Left lung (tissue), 10 donors: Measurements from ENCODE around the gene RPGR. TPM values are rescaled to one million over a fixed set of nuclear protein-coding genes. Genes with fewer than 3 reads are reported as not detected.

Experiments used
- ATAC-seq: fragments of 200-7000 bp; cut with Tn5 transposase; one replicate; pipeline ENCODE4 v1.9.1; 2020; ENCODE audit warnings: moderate library complexity
- DNase-seq, 4 donors: peaks; one replicate each; pipeline ENCODE4 v3.0.0-alpha.2; 2013 to 2020
- H3K27ac ChIP-seq, 2 donors: fragments of 200-600 bp; sonication (generic) in 1 of 2; one replicate each; pipeline versions ENCODE4 v1.5.0 to v1.8.0; 2020 to 2021
- H3K27me3 ChIP-seq, 2 donors: fragments of 200-600 bp; sonication (generic) in 1 of 2; one replicate each; pipeline versions ENCODE4 v1.5.0 to v1.8.0; 2020 to 2021
- H3K36me3 ChIP-seq, 2 donors: fragments of 200-600 bp; sonication (generic) in 1 of 2; one replicate each; pipeline versions ENCODE4 v1.5.0 to v1.8.0; 2020 to 2021
- H3K4me1 ChIP-seq, 2 donors: fragments of 200-600 bp; one replicate each; pipeline ENCODE4 v1.8.0; 2021
- H3K4me3 ChIP-seq, 2 donors: fragments of 200-600 bp; sonication (generic) in 1 of 2; one replicate each; pipeline versions ENCODE4 v1.5.0 to v1.8.0; 2020 to 2021; ENCODE audit warnings: mild to moderate bottlenecking in 1 of 2
- H3K9me3 ChIP-seq, 2 donors: fragments of 200-600 bp; sonication (generic) in 1 of 2; one replicate each; pipeline versions ENCODE4 v1.5.0 to v1.8.0; 2020 to 2021
- intact Hi-C, 2 donors: fragments of 100-400 bp; cut with DNase I; formaldehyde crosslinking; loops; one replicate each; pipeline versions ENCODE4 v1.11.2 to v1.14.2; 2022
- polyA plus RNA-seq, 6 donors: library from polyadenylated mRNA; unstranded; fragments of 120-200 nt; gene quantifications; one replicate each; pipeline ENCODE4 v1.2.1, GENCODE V29; 2013; ENCODE audit not compliant: insufficient read length in 6 of 6
- total RNA-seq, 2 donors: library from RNA; stranded (reverse); fragmentation: NEBNext Ultra II Directional; extraction: Animal tissue kit (Norgen Biotek cat#: 25700); gene quantifications; one replicate each; pipeline ENCODE4 v1.2.1, GENCODE V29; 2021
- TF ChIP-seq, protein P1 (sequence below), 2 donors: fragments of 200-600 bp; sonication (generic) in 1 of 2; IDR thresholded peaks; one replicate each; pipeline versions ENCODE4 v1.5.0 to v1.8.0; 2021; ENCODE audit warnings: antibody characterized with exemption in 2 of 2
- donor health status: DM: no; HTN: yes; CAD: no.
- donor health status: DM: no; HTN: no; CAD: no.

The RPGR gene
- total and polyA plus RNA-seq, 8 donors: 10.6 to 26.2 (median 19.7) TPM

DNA sequence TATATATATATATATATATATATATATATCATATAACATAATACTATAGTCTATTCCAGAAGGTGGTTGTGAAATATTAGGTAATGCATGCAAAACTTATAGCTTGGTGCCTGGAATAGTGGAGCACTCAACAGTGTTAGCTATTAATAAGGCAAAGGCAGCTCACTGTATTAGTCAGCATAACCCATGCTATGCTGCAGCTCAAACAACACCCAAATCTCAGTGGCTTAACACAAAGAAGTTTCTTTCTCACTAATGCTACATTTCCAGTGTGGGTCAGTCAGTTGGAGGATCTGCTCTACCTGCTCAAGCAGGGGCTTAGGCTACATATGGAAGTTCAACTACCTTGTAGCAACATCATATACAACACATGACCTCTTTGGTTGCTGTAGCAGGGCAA lies 5.2 kb upstream of the RPGR start:
- no peaks in the 10 kb centered on the region for H3K9me3 ChIP-seq
- ATAC-seq: no peak
- H3K36me3 ChIP-seq: no peaks in the 10 kb centered on the region
- H3K27me3 ChIP-seq: no peaks in the 10 kb centered on the region
- no peak for DNase-seq
- intact Hi-C loops: no loop called here
- H3K4me1 ChIP-seq: no peaks in the 10 kb centered on the region
- TF ChIP-seq, protein P1, sequence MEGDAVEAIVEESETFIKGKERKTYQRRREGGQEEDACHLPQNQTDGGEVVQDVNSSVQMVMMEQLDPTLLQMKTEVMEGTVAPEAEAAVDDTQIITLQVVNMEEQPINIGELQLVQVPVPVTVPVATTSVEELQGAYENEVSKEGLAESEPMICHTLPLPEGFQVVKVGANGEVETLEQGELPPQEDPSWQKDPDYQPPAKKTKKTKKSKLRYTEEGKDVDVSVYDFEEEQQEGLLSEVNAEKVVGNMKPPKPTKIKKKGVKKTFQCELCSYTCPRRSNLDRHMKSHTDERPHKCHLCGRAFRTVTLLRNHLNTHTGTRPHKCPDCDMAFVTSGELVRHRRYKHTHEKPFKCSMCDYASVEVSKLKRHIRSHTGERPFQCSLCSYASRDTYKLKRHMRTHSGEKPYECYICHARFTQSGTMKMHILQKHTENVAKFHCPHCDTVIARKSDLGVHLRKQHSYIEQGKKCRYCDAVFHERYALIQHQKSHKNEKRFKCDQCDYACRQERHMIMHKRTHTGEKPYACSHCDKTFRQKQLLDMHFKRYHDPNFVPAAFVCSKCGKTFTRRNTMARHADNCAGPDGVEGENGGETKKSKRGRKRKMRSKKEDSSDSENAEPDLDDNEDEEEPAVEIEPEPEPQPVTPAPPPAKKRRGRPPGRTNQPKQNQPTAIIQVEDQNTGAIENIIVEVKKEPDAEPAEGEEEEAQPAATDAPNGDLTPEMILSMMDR (IDR thresholded peaks at IDR 0.05): no peak
- no peak overlapping the region for H3K4me3 ChIP-seq
- no peak overlapping the region for H3K27ac ChIP-seq

DNA sequence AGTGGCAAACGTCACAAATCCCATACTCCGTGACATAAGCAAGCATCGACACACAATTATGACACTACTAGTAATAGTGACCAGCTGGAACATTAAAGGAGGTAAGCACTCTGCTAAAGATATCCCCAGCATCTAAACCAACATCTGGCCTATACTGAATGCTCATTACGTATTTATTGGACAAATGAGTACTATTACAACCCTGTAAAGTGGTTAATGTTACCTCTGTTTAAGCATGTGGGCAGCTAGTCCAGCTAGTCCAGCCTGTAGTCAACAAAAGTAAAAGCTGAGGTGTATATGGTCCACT lies 419 bp upstream of the RPGR start:
- no peaks in the 10 kb centered on the region for H3K27me3 ChIP-seq
- intact Hi-C loops: no loop called here

DNA sequence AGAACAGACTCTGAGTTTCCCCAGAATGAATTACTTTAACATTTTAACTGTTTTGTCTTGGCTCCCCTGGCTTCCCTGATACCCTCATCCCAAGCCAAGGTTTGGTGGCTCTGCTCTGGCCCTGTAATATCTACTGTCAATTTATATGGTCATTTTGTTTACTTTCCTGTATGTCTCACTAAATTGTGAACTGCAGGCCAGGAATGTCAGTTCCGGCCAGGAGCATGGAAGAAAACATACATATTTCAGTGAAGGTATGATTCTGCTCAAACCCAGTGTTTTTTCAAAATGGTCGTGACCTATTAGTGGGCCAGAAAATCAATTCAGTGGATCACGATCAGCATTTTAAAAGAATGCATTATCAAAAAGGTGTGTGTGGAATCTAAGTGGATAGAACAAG lies 1.2 kb downstream of the RPGR start:
- DNase-seq: no peak
- TF ChIP-seq, protein P1 (IDR thresholded peaks at IDR 0.05): no peak
- no peak for ATAC-seq

More for the DNA sequence above, 419 bp upstream of the RPGR start:
- TF ChIP-seq, protein P1 (IDR thresholded peaks at IDR 0.05): peak in 1 of 2 donors; percentile 5
- DNase-seq (no peak), ATAC-seq (no peak)
- Histone ChIP-seq H3K4me1 (no peaks in the 10 kb centered on the region), H3K36me3 (no peaks in the 10 kb centered on the region), H3K27ac (peak overlapping the region in 1 of 2 donors; percentile 96), H3K9me3 (no peaks in the 10 kb centered on the region), H3K4me3 (peak overlapping the region in 1 of 2 donors; percentile 55)

DNA sequence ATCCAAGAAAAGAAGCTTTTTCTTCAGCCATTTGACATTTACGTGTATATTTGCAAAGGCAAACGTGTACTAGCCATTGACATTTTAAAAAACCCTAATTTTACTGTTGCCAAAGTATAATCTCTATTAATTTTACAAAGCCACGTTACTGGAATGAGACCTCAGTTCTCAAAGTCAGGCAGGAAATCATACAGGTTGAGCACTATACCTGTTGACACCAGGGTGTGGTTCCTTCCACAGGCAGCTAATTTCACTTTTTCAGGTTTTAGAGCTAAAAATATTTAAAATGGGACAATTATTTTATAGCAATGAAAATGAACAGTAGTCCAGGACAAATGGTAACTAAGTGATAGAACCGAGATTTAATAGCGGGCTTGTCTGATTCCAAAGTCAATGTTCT lies 6.5 kb downstream of the RPGR start:
- no peaks in the 10 kb centered on the region for H3K4me1 ChIP-seq
- DNase-seq: no peak
- TF ChIP-seq, protein P1 (IDR thresholded peaks at IDR 0.05): no peak
- H3K4me3 ChIP-seq: no peak overlapping the region
- no peak overlapping the region for H3K27ac ChIP-seq
- no peaks in the 10 kb centered on the region for H3K27me3 ChIP-seq
- H3K36me3 ChIP-seq: peaks cover 0 to 8% of the 10 kb centered on the region in 2 donors
- intact Hi-C loops: no loop called here
- no peak for ATAC-seq
- H3K9me3 ChIP-seq: no peaks in the 10 kb centered on the region

More for the DNA sequence above, 1.2 kb downstream of the RPGR start:
- Histone ChIP-seq H3K27me3 (no peaks in the 10 kb centered on the region), H3K36me3 (no peaks in the 10 kb centered on the region), H3K9me3 (no peaks in the 10 kb centered on the region), H3K4me1 (no peaks in the 10 kb centered on the region), H3K4me3 (peak overlapping the region in 1 of 2 donors; percentile 55), H3K27ac (peak overlapping the region in 1 of 2 donors; percentile 96)
- intact Hi-C loops: no loop called here

DNA sequence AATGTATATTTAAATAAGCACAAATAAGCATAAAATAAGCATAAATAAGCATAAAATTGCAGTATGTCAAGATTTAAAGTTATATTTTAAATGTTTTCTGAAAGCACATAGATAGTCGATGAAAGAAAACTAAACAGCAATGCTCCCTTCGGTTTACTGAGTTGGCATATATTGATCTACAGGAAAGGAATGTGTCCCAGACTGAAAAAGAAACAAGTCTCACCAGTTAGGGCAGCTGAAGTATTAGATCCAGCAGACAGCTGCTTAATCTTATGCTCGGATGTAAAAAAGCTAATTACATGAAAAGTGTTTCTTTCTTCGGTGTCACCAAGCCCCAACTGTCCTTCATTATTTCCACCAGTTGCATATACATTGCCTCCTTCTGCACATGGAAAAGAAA lies 8.7 kb downstream of the RPGR start:
- Histone ChIP-seq H3K36me3 (peaks cover 0 to 8% of the 10 kb centered on the region in 2 donors), H3K4me3 (no peak overlapping the region), H3K27me3 (no peaks in the 10 kb centered on the region), H3K9me3 (no peaks in the 10 kb centered on the region), H3K4me1 (no peaks in the 10 kb centered on the region), H3K27ac (no peak overlapping the region)
- TF ChIP-seq, protein P1 (IDR thresholded peaks at IDR 0.05): no peak
- intact Hi-C loops: no loop called here
- ATAC-seq (no peak), DNase-seq (no peak)
